ENCODE data around the gene RNF126. TPM values are rescaled to one million over a fixed set of nuclear protein-coding genes. Genes with fewer than 3 reads are reported as not detected.
"Not testable (repeated sequence)": the region's sequence is repeated elsewhere in the genome, so short reads cannot be mapped to it uniquely, and the experiment has no call there.

RNF126 gene
- total RNA-seq, 1 donor from 2014 or later, result 41.6 TPM

DNA sequence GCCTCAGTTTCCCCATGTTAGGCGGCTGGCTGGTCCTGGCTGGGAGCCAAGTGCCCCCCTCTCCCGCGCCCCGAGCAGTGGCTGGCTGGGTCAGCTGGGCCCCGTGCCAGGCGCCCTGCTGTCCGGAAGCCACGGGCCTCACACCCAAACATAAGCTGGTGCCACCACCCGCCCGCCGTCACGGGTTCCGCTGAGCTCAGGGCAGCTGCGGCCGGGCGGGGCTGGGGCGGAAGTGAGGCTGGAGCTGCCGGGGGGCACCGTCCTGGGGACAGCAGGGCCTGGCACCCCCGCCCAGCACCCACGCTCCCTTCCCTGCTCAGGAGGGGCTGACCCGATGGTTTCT lies 54.0 kb downstream of the RNF126 start:
- Mint-ChIP-seq H3K36me3 (peaks cover 7% of the 10 kb centered on the region), H3K27me3 (ENCODE audit: low read depth) (no peaks in the 10 kb centered on the region), H3K4me3 (no peak overlapping the region), H3K27ac (no peak overlapping the region), H3K9me3 (no peaks in the 10 kb centered on the region), H3K4me1 (peaks cover 4% of the 10 kb centered on the region)
- TF ChIP-seq, protein P1, sequence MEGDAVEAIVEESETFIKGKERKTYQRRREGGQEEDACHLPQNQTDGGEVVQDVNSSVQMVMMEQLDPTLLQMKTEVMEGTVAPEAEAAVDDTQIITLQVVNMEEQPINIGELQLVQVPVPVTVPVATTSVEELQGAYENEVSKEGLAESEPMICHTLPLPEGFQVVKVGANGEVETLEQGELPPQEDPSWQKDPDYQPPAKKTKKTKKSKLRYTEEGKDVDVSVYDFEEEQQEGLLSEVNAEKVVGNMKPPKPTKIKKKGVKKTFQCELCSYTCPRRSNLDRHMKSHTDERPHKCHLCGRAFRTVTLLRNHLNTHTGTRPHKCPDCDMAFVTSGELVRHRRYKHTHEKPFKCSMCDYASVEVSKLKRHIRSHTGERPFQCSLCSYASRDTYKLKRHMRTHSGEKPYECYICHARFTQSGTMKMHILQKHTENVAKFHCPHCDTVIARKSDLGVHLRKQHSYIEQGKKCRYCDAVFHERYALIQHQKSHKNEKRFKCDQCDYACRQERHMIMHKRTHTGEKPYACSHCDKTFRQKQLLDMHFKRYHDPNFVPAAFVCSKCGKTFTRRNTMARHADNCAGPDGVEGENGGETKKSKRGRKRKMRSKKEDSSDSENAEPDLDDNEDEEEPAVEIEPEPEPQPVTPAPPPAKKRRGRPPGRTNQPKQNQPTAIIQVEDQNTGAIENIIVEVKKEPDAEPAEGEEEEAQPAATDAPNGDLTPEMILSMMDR (IDR thresholded peaks at IDR 0.05; ENCODE audit: unreplicated experiment), result no peak
- DNase-seq (ENCODE audit: low spot score in 2 of 2, unreplicated experiment in 2 of 2), result no peak

DNA sequence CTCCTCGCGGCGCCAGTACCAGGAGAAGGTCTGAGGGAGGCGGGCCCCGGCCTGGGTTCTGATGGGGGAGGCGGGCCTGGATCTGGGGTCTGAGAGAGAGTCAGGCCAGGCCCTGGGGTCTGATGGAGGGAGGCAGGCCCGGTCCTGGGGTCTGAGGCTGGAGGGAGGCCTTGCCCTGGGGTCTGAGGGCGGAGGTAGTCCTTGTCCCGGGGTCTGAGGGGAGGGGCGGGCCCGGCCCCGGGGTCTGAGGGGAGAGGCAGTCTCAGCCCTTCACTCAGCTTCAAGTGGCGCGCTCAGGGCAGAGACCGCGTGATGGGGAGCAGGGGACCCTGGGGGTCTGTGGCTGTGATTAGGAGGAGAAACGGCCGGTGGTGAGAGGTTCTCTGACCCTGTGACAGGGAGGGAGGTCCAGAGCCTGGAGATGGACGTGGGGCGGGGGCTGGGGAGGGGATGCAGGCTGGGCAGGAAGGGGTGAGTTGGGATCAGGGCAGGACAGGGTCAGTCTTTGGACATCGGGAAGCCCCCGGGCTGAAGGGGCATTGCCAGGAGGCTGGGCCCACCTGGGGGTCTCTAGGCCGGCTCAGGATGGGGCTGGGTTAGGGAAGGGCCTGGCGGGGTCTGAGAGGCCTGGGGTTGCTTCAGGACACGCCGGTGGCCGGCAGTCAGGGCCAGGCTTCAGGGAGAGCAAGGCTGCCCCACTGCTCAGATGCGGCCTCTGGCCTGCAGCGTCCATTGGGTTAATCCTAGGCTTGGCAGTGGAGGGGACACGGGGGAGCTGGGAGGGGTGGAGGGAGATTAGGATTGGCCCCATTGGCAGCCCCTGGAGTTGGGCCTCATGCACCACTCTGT lies 54.6 kb downstream of the RNF126 start:
- Mint-ChIP-seq H3K4me1 (peaks cover 4% of the 10 kb centered on the region), H3K27ac (no peak overlapping the region), H3K9me3 (no peaks in the 10 kb centered on the region), H3K27me3 (ENCODE audit: low read depth) (no peaks in the 10 kb centered on the region), H3K4me3 (no peak overlapping the region), H3K36me3 (peaks cover 7% of the 10 kb centered on the region)
- no peak for DNase-seq (ENCODE audit: low spot score in 2 of 2, unreplicated experiment in 2 of 2)
- TF ChIP-seq, protein P1 (IDR thresholded peaks at IDR 0.05; ENCODE audit: unreplicated experiment), result no peak

DNA sequence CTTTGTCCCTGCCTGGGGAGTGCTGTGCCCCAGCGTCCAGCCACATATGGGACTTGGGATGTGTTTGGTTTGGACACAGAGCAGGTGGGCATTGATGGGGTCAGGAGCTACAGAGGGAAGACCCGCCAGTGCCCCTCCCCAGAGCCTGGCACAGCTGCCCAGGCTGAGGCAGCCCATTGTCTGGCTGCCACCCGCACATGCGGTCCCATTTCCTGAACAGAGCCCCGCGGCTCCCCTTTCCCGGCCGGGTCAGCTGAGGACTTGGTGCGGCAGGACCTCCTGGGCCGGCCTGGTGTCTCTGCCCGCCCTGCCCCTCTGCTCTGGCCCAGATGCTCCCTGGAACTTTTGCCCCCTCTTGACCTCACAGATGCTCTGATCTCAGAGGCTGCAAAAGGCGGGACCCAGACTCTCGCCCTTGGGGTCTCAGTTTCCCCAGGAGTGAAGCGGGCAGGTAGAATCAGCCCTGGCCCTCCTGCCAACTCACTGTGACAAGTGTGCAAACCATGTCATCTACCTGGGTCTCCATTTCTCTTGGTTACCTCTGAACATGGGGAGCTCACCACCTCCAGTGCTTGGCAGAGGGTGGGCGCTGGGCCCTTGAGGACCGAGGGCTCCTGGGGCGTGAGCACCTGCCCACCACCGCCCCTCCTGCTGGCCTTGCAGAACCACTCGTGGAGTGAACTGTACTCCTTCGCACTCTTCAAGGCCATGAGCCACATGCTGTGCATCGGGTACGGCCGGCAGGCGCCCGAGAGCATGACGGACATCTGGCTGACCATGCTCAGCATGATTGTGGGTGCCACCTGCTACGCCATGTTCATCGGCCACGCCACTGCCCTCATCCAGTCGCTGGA lies 55.5 kb downstream of the RNF126 start:
- no peak for DNase-seq (ENCODE audit: low spot score in 2 of 2, unreplicated experiment in 2 of 2)
- Mint-ChIP-seq H3K27me3 (ENCODE audit: low read depth) (no peaks in the 10 kb centered on the region), H3K9me3 (no peaks in the 10 kb centered on the region), H3K4me1 (peaks cover 4% of the 10 kb centered on the region), H3K4me3 (no peak overlapping the region), H3K27ac (no peak overlapping the region), H3K36me3 (no peaks in the 10 kb centered on the region)
- TF ChIP-seq, protein P1 (IDR thresholded peaks at IDR 0.05; ENCODE audit: unreplicated experiment), result no peak

DNA sequence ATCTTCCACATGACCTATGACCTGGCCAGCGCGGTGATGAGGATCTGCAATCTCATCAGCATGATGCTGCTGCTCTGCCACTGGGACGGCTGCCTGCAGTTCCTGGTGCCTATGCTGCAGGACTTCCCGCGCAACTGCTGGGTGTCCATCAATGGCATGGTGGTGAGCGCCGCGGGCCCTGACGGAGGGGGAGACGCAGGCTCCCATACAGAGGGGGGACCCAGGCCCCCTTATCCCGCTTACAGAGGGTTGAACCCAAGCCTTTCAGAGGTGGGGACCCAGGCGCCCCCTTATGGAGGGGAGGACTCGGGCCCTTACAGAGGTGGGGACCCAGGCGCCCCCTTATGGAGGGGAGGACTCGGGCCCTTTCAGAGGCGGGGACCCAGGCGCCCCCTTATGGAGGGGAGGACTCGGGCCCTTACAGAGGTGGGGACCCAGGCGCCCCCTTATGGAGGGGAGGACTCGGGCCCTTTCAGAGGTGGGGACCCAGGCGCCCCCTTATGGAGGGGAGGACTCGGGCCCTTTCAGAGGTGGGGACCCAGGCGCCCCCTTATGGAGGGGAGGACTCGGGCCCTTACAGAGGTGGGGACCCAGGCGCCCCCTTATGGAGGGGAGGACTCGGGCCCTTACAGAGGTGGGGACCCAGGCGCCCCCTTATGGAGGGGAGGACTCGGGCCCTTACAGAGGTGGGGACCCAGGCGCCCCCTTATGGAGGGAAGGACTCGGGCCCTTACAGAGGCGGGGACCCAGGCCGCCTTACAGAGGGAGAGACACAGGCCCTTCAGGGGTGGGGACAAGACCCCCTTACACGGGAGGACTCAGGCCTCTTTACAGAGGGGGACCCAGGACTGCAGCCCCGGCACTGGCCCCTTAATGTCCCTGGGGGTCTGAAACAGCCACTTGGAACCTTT lies 57.7 kb downstream of the RNF126 start:
- DNase-seq (ENCODE audit: low spot score in 2 of 2, unreplicated experiment in 2 of 2); H3K36me3 Mint-ChIP-seq; H3K27me3 Mint-ChIP-seq (ENCODE audit: low read depth); H3K27ac Mint-ChIP-seq; H3K4me3 Mint-ChIP-seq; H3K4me1 Mint-ChIP-seq; H3K9me3 Mint-ChIP-seq: not testable (repeated sequence)

DNA sequence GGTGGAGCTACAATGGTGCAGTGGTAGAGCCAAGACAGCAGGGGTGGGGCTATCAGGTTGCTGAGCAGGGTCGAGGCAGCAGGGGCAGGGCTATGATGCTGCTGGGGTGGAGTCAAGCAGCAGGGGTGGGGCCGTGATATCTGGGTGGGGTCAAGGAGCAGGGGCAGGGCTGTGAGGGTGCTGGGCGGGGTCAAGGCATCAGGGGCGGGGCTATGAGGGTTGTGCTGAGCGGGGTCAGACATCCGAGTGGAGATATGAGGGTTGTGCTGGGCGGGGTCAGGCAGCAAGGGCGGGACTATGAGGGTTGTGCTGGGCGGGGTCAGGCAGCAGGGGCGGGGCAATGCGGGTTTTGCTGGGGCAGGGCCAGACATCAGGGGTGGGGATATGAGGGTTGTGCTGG lies 58.7 kb downstream of the RNF126 start:
- TF ChIP-seq, protein P1 (IDR thresholded peaks at IDR 0.05; ENCODE audit: unreplicated experiment), result no peak

DNA sequence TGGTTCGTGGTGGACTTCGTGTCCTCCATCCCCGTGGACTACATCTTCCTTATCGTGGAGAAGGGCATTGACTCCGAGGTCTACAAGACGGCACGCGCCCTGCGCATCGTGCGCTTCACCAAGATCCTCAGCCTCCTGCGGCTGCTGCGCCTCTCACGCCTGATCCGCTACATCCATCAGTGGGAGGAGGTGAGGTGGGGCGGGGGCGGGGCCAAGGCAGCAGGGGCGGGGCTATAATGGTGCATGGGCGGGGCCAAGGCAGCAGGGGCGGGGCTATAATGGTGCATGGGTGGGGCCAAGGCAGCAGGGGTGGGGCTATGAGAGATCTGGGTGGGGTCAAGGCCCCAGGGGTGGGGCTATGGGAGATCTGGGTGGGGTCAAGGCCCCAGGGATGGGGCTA lies 59.2 kb downstream of the RNF126 start:
- DNase-seq (ENCODE audit: low spot score in 2 of 2, unreplicated experiment in 2 of 2); H3K27ac Mint-ChIP-seq; H3K4me1 Mint-ChIP-seq; H3K36me3 Mint-ChIP-seq; H3K4me3 Mint-ChIP-seq; H3K27me3 Mint-ChIP-seq (ENCODE audit: low read depth); H3K9me3 Mint-ChIP-seq: not testable (repeated sequence)

More for the DNA sequence above, 58.7 kb downstream of the RNF126 start:
- H3K27ac Mint-ChIP-seq, result no peak overlapping the region
- H3K4me3 Mint-ChIP-seq, result no peak overlapping the region
- no peak for DNase-seq (ENCODE audit: low spot score in 2 of 2, unreplicated experiment in 2 of 2)
- no peaks in the 10 kb centered on the region for H3K9me3 Mint-ChIP-seq
- H3K36me3 Mint-ChIP-seq, result no peaks in the 10 kb centered on the region
- H3K27me3 Mint-ChIP-seq (ENCODE audit: low read depth), result no peaks in the 10 kb centered on the region
- H3K4me1 Mint-ChIP-seq, result no peaks in the 10 kb centered on the region

DNA sequence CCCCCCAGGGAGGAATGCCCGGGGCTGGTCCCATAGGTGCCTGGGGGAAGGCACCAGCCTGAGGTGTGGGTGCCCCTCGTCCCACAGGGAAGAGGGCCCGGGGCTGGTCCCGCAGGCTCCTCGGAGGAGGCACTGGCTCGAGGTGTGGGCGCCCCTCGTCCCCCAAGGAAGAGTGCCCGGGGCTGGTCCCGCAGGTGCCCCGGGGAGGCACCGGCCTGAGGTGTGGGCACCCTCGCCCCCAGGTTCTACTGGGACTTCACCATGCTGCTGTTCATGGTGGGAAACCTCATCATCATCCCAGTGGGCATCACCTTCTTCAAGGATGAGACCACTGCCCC lies 59.7 kb downstream of the RNF126 start:
- DNase-seq (ENCODE audit: low spot score in 2 of 2, unreplicated experiment in 2 of 2); H3K4me3 Mint-ChIP-seq; H3K27me3 Mint-ChIP-seq (ENCODE audit: low read depth); H3K9me3 Mint-ChIP-seq; H3K36me3 Mint-ChIP-seq; H3K4me1 Mint-ChIP-seq; H3K27ac Mint-ChIP-seq: not testable (repeated sequence)

All from mesothelial cell of epicardium (in vitro differentiated cells).